ENCODE measurements around the gene ALG8. TPM values are rescaled to one million over a fixed set of nuclear protein-coding genes. Genes with fewer than 3 reads are reported as not detected.

The ALG8 gene
- total and polyA plus RNA-seq, 2 of the 8 experiments (the other 6 are each of a cell fraction or from before 2014, with no cell fraction given) = 66.7 to 84.3 TPM

- Histone ChIP-seq H2AFZ (ENCODE audit: low read length) (no peak overlapping the region), H4K91ac (replicated peaks; ENCODE audit: insufficient read length, low read length) (no peak overlapping the region), H4K5ac (ENCODE audit: insufficient read length, low read depth, low read length) (no peak overlapping the region), H3K4me3 (ENCODE audit: extremely low read depth in 1 of 4, insufficient read depth in 2 of 4, low read depth in 3 of 4, low read length in 4 of 4) (no peak overlapping the region), H2BK120ac (replicated peaks; ENCODE audit: low read depth, low read length) (no peak overlapping the region), H3K79me2 (ENCODE audit: control insufficient read depth in 1 of 2, insufficient read depth in 2 of 2, low read length in 2 of 2) (no peaks in the 10 kb centered on the region), H2AK5ac (ENCODE audit: low read depth, low read length) (no peak overlapping the region), H3K9ac (replicated peaks in 1 of 4; ENCODE audit: extremely low read depth in 1 of 4, low read depth in 3 of 4, low read length in 3 of 4) (no peak overlapping the region), H2BK20ac (ENCODE audit: low read length) (no peak overlapping the region), H3K27me3 (replicated peaks in 1 of 4; ENCODE audit: control insufficient read depth in 3 of 4, extremely low read depth in 1 of 4, insufficient read depth in 3 of 4, low read length in 3 of 4) (no peaks in the 10 kb centered on the region), H3K4me2 (ENCODE audit: insufficient read depth in 1 of 2, low read depth in 2 of 2, low read length in 2 of 2) (no peak overlapping the region), H3K79me1 (ENCODE audit: low read depth, low read length) (no peaks in the 10 kb centered on the region), H3K23me2 (ENCODE audit: low read depth, low read length) (0 out of 2 replicates have a peak, but pooled peaks cover 2% of the 10 kb centered on the region), H4K20me1 (replicated peaks in 1 of 2; ENCODE audit: control insufficient read depth in 1 of 2, insufficient read depth in 2 of 2, low read length in 2 of 2) (no peaks in the 10 kb centered on the region), H3K56ac (replicated peaks; ENCODE audit: insufficient read length, low read depth, low read length) (no peak overlapping the region), H3K27ac (ENCODE audit: low read depth, low read length) (no peak overlapping the region), H3K36me3 (ENCODE audit: control insufficient read depth in 2 of 4, insufficient read depth in 4 of 4, low read length in 3 of 4) (no peaks in the 10 kb centered on the region), H3K18ac (ENCODE audit: extremely low read depth, low read length) (no peak overlapping the region), H2BK12ac (ENCODE audit: low read depth, low read length) (no peak overlapping the region), H3K9me3 (ENCODE audit: insufficient read depth in 2 of 2, low read depth in 1 of 2, low read length in 1 of 2) (no peaks in the 10 kb centered on the region), H3K14ac (ENCODE audit: insufficient read length) (no peak overlapping the region), H2BK15ac (ENCODE audit: low read length) (no peak overlapping the region), H2BK5ac (ENCODE audit: low read depth, low read length) (no peak overlapping the region), H3K23ac (ENCODE audit: insufficient read length) (no peak overlapping the region), H4K8ac (ENCODE audit: extremely low read depth, insufficient read depth, low read length) (no peak overlapping the region), H3K4me1 (replicated peaks in 1 of 4; ENCODE audit: control insufficient read depth in 3 of 4, insufficient read depth in 4 of 4, low read length in 3 of 4) (peaks cover 0 to 2% (median 0%) of the 10 kb centered on the region in 4 experiments; a peak in 1 of 7 replicates), H3K4ac (replicated peaks; ENCODE audit: insufficient read length, low read depth, low read length) (no peak overlapping the region)
- TF ChIP-seq BACH1 (IDR thresholded peaks at IDR 0.05; ENCODE audit: low read length) (peak; percentile 46; the same call in 1 of the 2 replicates), POLR2AphosphoS5 (IDR thresholded peaks at IDR 0.05; ENCODE audit: low read depth, low read length) (no peak), JUND (IDR thresholded peaks at IDR 0.05; ENCODE audit: low read length) (no peak), CBX8 (IDR thresholded peaks at IDR 0.05; ENCODE audit: borderline replicate concordance, low read depth, low read length) (no peak), TAF7 (optimal IDR thresholded peaks at IDR 0.05; ENCODE audit: borderline replicate concordance, low read depth, low read length) (no peak), EP300 (IDR thresholded peaks at IDR 0.05; ENCODE audit: borderline replicate concordance in 1 of 2, low read depth in 2 of 2, low read length in 2 of 2) (no peak), YY1 (IDR thresholded peaks at IDR 0.05; ENCODE audit: low read depth, low read length) (no peak)
- FAIRE-seq (no peak), DNase-seq (ENCODE audit: low read depth in 1 of 2, low spot score in 2 of 2) (no peak)
- ChIA-PET CTCF (ENCODE audit: partially characterized antibody) (interaction anchor here (1.0 kb wide), 1 partner anchor 9 kb away, joined by 4 read pairs; no protein-coding TSS in a partner anchor), POLR2A (ENCODE audit: partially characterized antibody) (no interaction called here)
- WGBS, 2 experiments (ENCODE audit: extremely low coverage in 1 of 2, insufficient coverage in 1 of 2, insufficient read length in 1 of 2, insufficient replicate concordance in 2 of 2, low coverage in 1 of 2, low lambda C conversion rate in 2 of 2, missing lambda C conversion rate in 1 of 2) = 82% methylated on average over 2 of the region's 2 CpGs; no CpG with 5 or more reads in 1 of the 2 experiments
Measured at GRCh38 chr11:78181185-78181584, 41.8 kb upstream of the ALG8 start.
